ENCODE data around the gene PHC2. TPM values are rescaled to one million over a fixed set of nuclear protein-coding genes. Genes with fewer than 3 reads are reported as not detected.
A peak's percentile ranks its signal among the peaks of the same experiment; 100 is the strongest.

The PHC2 gene
- total and polyA plus RNA-seq, 9 of the 15 experiments (the other 6 are each of a cell fraction or from before 2014, with no cell fraction given): 3.1 to 67.6 (median 34.6) TPM

- no peak for TF ChIP-seq HMGXB4 (CRISPR knock-in tag; IDR thresholded peaks at IDR 0.05)
- TF ChIP-seq ZNF217 (CRISPR knock-in tag; IDR thresholded peaks at IDR 0.05): no peak
- no peak for TF ChIP-seq SMAD3 (CRISPR knock-in tag; conservative IDR thresholded peaks at IDR 0.05)
- no peak for TF ChIP-seq MAFF (IDR thresholded peaks at IDR 0.05; ENCODE audit: low read length)
- no peak for TF ChIP-seq PHF8 (IDR thresholded peaks at IDR 0.05; ENCODE audit: borderline replicate concordance, low read length)
- TF ChIP-seq, protein P1, sequence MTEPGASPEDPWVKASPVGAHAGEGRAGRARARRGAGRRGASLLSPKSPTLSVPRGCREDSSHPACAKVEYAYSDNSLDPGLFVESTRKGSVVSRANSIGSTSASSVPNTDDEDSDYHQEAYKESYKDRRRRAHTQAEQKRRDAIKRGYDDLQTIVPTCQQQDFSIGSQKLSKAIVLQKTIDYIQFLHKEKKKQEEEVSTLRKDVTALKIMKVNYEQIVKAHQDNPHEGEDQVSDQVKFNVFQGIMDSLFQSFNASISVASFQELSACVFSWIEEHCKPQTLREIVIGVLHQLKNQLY (CRISPR knock-in tag; conservative IDR thresholded peaks at IDR 0.05): 0 out of 4 replicates have a peak, but pooled peaks of 1 of the 2 experiments have one; percentile 25
- TF ChIP-seq, protein P2, sequence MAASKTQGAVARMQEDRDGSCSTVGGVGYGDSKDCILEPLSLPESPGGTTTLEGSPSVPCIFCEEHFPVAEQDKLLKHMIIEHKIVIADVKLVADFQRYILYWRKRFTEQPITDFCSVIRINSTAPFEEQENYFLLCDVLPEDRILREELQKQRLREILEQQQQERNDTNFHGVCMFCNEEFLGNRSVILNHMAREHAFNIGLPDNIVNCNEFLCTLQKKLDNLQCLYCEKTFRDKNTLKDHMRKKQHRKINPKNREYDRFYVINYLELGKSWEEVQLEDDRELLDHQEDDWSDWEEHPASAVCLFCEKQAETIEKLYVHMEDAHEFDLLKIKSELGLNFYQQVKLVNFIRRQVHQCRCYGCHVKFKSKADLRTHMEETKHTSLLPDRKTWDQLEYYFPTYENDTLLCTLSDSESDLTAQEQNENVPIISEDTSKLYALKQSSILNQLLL (CRISPR knock-in tag; IDR thresholded peaks at IDR 0.05; ENCODE audit: borderline replicate concordance): no peak
- TF ChIP-seq ZNF696 (CRISPR knock-in tag; conservative IDR thresholded peaks at IDR 0.05): no peak
- no peak for TF ChIP-seq PRMT5 (CRISPR knock-in tag; IDR thresholded peaks at IDR 0.05)
- TF ChIP-seq TCF7 (IDR thresholded peaks at IDR 0.05; ENCODE audit: borderline replicate concordance): peak; percentile 97
- TF ChIP-seq SMC3 (conservative IDR thresholded peaks at IDR 0.05; ENCODE audit: insufficient read depth, low read depth, low read length): no peak
- no peak for TF ChIP-seq ZNF57 (CRISPR knock-in tag; IDR thresholded peaks at IDR 0.05)
- no peak for TF ChIP-seq SREBF2 (CRISPR knock-in tag; IDR thresholded peaks at IDR 0.05)
- TF ChIP-seq, protein P3, sequence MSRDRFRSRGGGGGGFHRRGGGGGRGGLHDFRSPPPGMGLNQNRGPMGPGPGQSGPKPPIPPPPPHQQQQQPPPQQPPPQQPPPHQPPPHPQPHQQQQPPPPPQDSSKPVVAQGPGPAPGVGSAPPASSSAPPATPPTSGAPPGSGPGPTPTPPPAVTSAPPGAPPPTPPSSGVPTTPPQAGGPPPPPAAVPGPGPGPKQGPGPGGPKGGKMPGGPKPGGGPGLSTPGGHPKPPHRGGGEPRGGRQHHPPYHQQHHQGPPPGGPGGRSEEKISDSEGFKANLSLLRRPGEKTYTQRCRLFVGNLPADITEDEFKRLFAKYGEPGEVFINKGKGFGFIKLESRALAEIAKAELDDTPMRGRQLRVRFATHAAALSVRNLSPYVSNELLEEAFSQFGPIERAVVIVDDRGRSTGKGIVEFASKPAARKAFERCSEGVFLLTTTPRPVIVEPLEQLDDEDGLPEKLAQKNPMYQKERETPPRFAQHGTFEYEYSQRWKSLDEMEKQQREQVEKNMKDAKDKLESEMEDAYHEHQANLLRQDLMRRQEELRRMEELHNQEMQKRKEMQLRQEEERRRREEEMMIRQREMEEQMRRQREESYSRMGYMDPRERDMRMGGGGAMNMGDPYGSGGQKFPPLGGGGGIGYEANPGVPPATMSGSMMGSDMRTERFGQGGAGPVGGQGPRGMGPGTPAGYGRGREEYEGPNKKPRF (IDR thresholded peaks at IDR 0.05; ENCODE audit: low read depth, low read length): no peak
- no peak for TF ChIP-seq NFIC (IDR thresholded peaks at IDR 0.05)
- TF ChIP-seq ZNF511 (CRISPR knock-in tag; IDR thresholded peaks at IDR 0.05): no peak
- TF ChIP-seq, protein P4, sequence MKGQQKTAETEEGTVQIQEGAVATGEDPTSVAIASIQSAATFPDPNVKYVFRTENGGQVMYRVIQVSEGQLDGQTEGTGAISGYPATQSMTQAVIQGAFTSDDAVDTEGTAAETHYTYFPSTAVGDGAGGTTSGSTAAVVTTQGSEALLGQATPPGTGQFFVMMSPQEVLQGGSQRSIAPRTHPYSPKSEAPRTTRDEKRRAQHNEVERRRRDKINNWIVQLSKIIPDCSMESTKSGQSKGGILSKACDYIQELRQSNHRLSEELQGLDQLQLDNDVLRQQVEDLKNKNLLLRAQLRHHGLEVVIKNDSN (CRISPR knock-in tag; IDR thresholded peaks at IDR 0.05): no peak
Measured at GRCh38 chr1:33374336-33375105, 56.4 kb downstream of the PHC2 start (continued).

Data from K562 (cell line).